ENCODE results near the gene TMEM74B.

TMEM74B gene

DNA sequence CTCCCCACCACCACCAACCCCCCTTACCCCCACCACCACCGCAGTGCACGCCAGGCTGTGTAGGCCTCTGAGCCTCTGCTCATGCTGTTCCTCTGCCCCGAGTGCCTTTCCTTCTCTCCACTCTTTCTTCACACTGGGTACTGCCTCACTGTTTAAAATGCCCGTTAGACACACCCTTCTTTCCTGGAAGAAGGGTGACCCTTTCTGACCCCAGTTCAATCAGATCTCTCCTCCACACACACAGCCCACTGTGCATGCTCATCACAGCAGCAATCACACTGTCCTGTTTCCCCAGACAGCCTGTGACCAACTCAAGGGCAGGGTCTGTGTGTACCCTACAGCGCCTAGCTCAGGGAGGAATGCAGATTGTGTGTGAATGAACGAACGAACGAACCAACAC, 10.0 kb downstream of the TMEM74B start:
- TF ChIP-seq, protein P1, sequence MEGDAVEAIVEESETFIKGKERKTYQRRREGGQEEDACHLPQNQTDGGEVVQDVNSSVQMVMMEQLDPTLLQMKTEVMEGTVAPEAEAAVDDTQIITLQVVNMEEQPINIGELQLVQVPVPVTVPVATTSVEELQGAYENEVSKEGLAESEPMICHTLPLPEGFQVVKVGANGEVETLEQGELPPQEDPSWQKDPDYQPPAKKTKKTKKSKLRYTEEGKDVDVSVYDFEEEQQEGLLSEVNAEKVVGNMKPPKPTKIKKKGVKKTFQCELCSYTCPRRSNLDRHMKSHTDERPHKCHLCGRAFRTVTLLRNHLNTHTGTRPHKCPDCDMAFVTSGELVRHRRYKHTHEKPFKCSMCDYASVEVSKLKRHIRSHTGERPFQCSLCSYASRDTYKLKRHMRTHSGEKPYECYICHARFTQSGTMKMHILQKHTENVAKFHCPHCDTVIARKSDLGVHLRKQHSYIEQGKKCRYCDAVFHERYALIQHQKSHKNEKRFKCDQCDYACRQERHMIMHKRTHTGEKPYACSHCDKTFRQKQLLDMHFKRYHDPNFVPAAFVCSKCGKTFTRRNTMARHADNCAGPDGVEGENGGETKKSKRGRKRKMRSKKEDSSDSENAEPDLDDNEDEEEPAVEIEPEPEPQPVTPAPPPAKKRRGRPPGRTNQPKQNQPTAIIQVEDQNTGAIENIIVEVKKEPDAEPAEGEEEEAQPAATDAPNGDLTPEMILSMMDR (IDR thresholded peaks at IDR 0.05; ENCODE audit: poor library complexity, severe bottlenecking), result no peak
- Histone ChIP-seq H3K4me1 (ENCODE audit: insufficient read depth, poor library complexity, severe bottlenecking) (no peaks in the 10 kb centered on the region), H3K27me3 (ENCODE audit: insufficient read depth, poor library complexity, severe bottlenecking) (no peaks in the 10 kb centered on the region), H3K36me3 (ENCODE audit: low read depth) (peaks cover 3% of the 10 kb centered on the region), H3K27ac (ENCODE audit: poor library complexity, severe bottlenecking) (no peak overlapping the region), H3K4me3 (ENCODE audit: severe bottlenecking) (no peak overlapping the region), H3K9me3 (ENCODE audit: severe bottlenecking) (no peaks in the 10 kb centered on the region)
- DNase-seq (ENCODE audit: low spot score) (no peak), ATAC-seq (ENCODE audit: low read depth) (no peak)

DNA sequence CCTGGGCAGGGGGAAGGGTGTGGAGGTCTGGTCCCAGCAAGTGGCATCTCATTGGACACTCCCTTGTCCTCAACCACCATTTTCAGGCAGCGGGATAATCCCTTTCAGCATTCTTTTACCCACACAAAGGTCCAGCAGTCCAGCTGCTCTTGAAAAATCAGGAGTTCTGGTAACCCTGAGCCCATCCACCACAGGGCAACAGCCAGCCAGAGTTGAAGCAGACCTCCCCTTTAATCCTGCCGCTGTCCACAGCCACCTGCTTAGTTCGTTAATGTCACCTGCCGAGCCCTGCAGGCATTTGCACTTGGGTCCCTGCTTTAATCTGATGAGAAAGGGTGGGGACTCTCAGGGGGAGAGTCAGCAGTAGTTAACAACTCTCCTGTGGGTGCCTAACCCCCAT, 11.1 kb downstream of the TMEM74B start:
- no peak overlapping the region for H3K27ac ChIP-seq (ENCODE audit: poor library complexity, severe bottlenecking)

DNA sequence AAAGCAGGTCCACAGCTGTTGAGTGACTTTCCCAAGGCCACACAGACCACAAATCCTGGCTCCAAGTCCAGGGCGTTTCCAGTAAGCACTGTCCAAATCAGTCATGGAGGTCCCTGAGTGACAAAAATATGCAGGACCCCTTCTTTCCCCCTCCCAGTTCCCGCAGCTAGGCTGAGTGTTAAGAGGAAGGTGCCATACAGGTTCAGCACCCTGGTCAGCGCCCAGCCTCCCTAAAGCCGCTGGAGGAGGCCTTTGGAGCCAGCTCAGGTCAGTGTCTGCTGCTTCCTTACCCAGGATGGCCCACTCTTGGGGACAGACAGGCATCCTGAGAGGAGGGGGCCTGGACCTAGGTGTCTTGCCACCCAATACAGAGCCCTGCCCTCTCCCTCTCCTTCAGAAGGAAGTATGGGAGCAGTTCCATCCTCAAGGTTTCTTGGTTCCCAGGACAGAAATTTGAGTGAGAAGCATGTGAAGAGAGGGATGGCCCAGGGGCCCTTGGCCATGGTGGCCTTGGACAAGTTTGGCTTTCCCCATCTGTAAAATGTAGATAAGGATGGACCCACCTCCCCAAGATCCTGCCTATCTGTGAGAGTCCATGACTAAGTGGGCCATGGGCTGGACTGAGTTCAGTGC, 13.2 kb downstream of the TMEM74B start:
- H3K27ac ChIP-seq (ENCODE audit: poor library complexity, severe bottlenecking), result no peak overlapping the region
- H3K27me3 ChIP-seq (ENCODE audit: insufficient read depth, poor library complexity, severe bottlenecking), result no peaks in the 10 kb centered on the region
- peaks cover 35% of the 10 kb centered on the region for H3K36me3 ChIP-seq (ENCODE audit: low read depth)
- ATAC-seq (ENCODE audit: low read depth) (peak; percentile 43; the same call in 2 of the 3 replicates), DNase-seq (ENCODE audit: low spot score) (no peak)
- TF ChIP-seq, protein P1 (IDR thresholded peaks at IDR 0.05; ENCODE audit: poor library complexity, severe bottlenecking), result no peak
- no peak overlapping the region for H3K4me3 ChIP-seq (ENCODE audit: severe bottlenecking)
- no peaks in the 10 kb centered on the region for H3K4me1 ChIP-seq (ENCODE audit: insufficient read depth, poor library complexity, severe bottlenecking)
- no peaks in the 10 kb centered on the region for H3K9me3 ChIP-seq (ENCODE audit: severe bottlenecking)

More for the DNA sequence above, 11.1 kb downstream of the TMEM74B start:
- Histone ChIP-seq H3K4me3 (ENCODE audit: severe bottlenecking) (no peak overlapping the region), H3K27me3 (ENCODE audit: insufficient read depth, poor library complexity, severe bottlenecking) (no peaks in the 10 kb centered on the region), H3K4me1 (ENCODE audit: insufficient read depth, poor library complexity, severe bottlenecking) (no peaks in the 10 kb centered on the region), H3K9me3 (ENCODE audit: severe bottlenecking) (no peaks in the 10 kb centered on the region), H3K36me3 (ENCODE audit: low read depth) (peaks cover 14% of the 10 kb centered on the region)
- TF ChIP-seq, protein P1 (IDR thresholded peaks at IDR 0.05; ENCODE audit: poor library complexity, severe bottlenecking), result no peak
- no peak for ATAC-seq (ENCODE audit: low read depth)
- DNase-seq (ENCODE audit: low spot score), result no peak

DNA sequence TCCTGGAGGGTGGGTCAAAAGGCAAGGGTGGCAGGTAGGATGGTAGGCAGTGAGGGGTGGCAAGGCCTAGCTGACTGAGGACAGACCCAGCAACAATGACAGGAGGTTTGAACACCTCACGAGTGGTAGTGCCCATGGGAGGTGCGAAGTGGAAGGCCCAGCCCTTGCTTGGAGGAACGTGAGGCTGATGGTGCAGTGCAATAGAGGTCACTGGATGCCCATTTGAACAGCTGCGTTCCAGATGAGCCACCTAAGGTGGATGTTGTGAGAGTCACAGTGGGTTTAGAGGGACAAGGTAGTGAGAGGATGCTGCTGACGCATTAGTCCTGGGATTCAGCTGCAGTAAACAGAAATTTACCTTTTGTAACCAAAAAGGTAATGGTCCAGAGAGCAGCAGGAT, 15.6 kb downstream of the TMEM74B start:
- no peak for DNase-seq (ENCODE audit: low spot score)
- H3K36me3 ChIP-seq (ENCODE audit: low read depth), result peaks cover 58% of the 10 kb centered on the region
- no peaks in the 10 kb centered on the region for H3K4me1 ChIP-seq (ENCODE audit: insufficient read depth, poor library complexity, severe bottlenecking)
- no peaks in the 10 kb centered on the region for H3K9me3 ChIP-seq (ENCODE audit: severe bottlenecking)
- ATAC-seq (ENCODE audit: low read depth), result no peak
- no peak overlapping the region for H3K27ac ChIP-seq (ENCODE audit: poor library complexity, severe bottlenecking)
- no peak overlapping the region for H3K4me3 ChIP-seq (ENCODE audit: severe bottlenecking)
- H3K27me3 ChIP-seq (ENCODE audit: insufficient read depth, poor library complexity, severe bottlenecking), result no peaks in the 10 kb centered on the region
- TF ChIP-seq, protein P1 (IDR thresholded peaks at IDR 0.05; ENCODE audit: poor library complexity, severe bottlenecking), result no peak

DNA sequence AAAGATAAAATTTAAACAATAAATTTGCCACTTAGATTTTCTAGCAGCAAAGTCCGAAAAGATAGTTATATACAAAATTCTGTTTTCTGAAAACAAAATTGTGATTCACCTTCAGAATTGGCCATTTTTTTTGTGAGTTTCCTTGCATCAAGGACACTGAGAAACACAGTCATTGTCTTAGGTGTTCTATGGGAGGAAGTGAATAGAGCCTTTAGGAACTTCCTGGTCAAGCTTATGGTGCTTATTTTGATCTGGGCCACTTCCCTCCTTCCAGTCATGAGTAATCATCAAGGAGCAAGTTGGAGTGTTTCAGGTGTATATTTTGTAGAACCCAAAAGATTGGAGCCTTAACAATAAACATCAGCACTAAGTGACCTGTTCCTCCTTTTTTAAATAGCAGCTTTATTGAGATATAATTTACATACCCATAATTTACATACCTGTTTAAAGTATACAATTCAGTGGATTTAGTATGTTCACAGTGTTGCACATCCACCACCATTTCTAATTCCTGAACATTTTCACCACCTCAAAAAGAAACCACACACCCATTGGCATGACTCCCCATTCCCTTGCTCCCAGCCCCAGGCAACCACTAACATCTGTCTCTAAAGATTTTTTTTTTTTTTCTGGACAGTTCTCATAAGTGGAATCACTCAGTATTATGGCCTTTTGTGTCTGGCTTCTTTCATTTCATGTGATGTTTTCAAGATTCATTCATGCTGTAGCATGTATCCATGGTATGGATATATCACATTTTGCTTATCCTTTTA, 17.6 kb downstream of the TMEM74B start:
- H3K36me3 ChIP-seq (ENCODE audit: low read depth), result peaks cover 79% of the 10 kb centered on the region
- no peaks in the 10 kb centered on the region for H3K9me3 ChIP-seq (ENCODE audit: severe bottlenecking)
- ATAC-seq (ENCODE audit: low read depth), result no peak
- no peak for DNase-seq (ENCODE audit: low spot score)
- TF ChIP-seq, protein P1 (IDR thresholded peaks at IDR 0.05; ENCODE audit: poor library complexity, severe bottlenecking), result no peak
- H3K27ac ChIP-seq (ENCODE audit: poor library complexity, severe bottlenecking), result no peak overlapping the region
- H3K4me1 ChIP-seq (ENCODE audit: insufficient read depth, poor library complexity, severe bottlenecking), result no peaks in the 10 kb centered on the region
- H3K4me3 ChIP-seq (ENCODE audit: severe bottlenecking), result no peak overlapping the region
- no peaks in the 10 kb centered on the region for H3K27me3 ChIP-seq (ENCODE audit: insufficient read depth, poor library complexity, severe bottlenecking)
